HepG2 (cell line): Measurements from ENCODE around the gene MYO3B.

ENCODE experiments used
- CHD4 ChIP-seq: fragments of 200-600 bp; sonication (generic); IDR thresholded peaks from 2 replicates; pipeline ENCODE4 v1.7.0; 2017; ENCODE audit warnings: mild to moderate bottlenecking, low read length, borderline replicate concordance
- KDM5B ChIP-seq: sonication (generic); formaldehyde crosslinking; IDR thresholded peaks from 2 replicates; pipeline ENCODE4 v1.4.0; 2020; ENCODE audit warnings: missing genetic modification reagents, mild to moderate bottlenecking, borderline replicate concordance
- NFIC ChIP-seq: IDR thresholded peaks from 2 replicates; pipeline ENCODE4 v1.6.1; 2012; ENCODE audit warnings: mild to moderate bottlenecking, low read length, inconsistent platforms
- RAD51 ChIP-seq: fragments of 450-650 bp; IDR thresholded peaks from 2 replicates; pipeline ENCODE4 v1.6.1; 2016; ENCODE audit warnings: borderline replicate concordance
- ZNF343 ChIP-seq: sonication (generic); formaldehyde crosslinking; IDR thresholded peaks from 2 replicates; pipeline ENCODE4 v1.4.0; 2020; ENCODE audit warnings: mild to moderate bottlenecking, missing genetic modification reagents
- ZNF639 ChIP-seq: conservative IDR thresholded peaks from 2 replicates; pipeline ENCODE4 v1.6.1; 2018; ENCODE audit warnings: missing genetic modification reagents
- TF ChIP-seq, protein P1 (sequence below): sonication (generic); formaldehyde crosslinking; IDR thresholded peaks from 2 replicates; pipeline ENCODE4 v1.5.0; 2020; ENCODE audit warnings: mild to moderate bottlenecking, missing genetic modification reagents, moderate library complexity

- TF ChIP-seq ZNF639 (CRISPR knock-in tag) = no peak
- no peak for TF ChIP-seq ZNF343 (CRISPR knock-in tag)
- peak; percentile 90 for TF ChIP-seq RAD51
- TF ChIP-seq NFIC = no peak
- TF ChIP-seq CHD4 = no peak
- TF ChIP-seq, protein P1, sequence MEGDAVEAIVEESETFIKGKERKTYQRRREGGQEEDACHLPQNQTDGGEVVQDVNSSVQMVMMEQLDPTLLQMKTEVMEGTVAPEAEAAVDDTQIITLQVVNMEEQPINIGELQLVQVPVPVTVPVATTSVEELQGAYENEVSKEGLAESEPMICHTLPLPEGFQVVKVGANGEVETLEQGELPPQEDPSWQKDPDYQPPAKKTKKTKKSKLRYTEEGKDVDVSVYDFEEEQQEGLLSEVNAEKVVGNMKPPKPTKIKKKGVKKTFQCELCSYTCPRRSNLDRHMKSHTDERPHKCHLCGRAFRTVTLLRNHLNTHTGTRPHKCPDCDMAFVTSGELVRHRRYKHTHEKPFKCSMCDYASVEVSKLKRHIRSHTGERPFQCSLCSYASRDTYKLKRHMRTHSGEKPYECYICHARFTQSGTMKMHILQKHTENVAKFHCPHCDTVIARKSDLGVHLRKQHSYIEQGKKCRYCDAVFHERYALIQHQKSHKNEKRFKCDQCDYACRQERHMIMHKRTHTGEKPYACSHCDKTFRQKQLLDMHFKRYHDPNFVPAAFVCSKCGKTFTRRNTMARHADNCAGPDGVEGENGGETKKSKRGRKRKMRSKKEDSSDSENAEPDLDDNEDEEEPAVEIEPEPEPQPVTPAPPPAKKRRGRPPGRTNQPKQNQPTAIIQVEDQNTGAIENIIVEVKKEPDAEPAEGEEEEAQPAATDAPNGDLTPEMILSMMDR (CRISPR knock-in tag) = no peak
- no peak for TF ChIP-seq KDM5B (CRISPR knock-in tag)
Measured at GRCh38 chr2:170381678-170382077, 203.7 kb downstream of the MYO3B start.
